DMS53 treated with DMSO at 0.1 percent for 48 hours (cell line): ENCODE data around the gene PCDHA11.

Source experiments
- DNase-seq: peaks from one replicate; lab custom pipeline; 2025; ENCODE audit not compliant: unreplicated experiment; lab: John Stamatoyannopoulos, UW

PCDHA11 gene

GRCh38 chr5:140916325-140916724, 47.6 kb downstream of the PCDHA11 start:
- DNase-seq, result no peak
